Activated CD4-positive, CD25-positive, alpha-beta regulatory T cell treated with anti-CD3 and anti-CD28 coated beads, Interleukin-2, amount 50 U/mL, for 24 hours (primary cell): ENCODE data around the gene C1orf94.

Experiments used
- ATAC-seq, 2 donors: fragments of 150-1000 bp; cut with Tn5 transposase; one replicate each; pipeline ENCODE4 v1.10.0; 2021; ENCODE audit warnings: mild to moderate bottlenecking in 1 of 2, moderate library complexity in 1 of 2

Gene C1orf94

GRCh38 chr1:34176830-34177603 lies at the start of gene C1orf94:
Gene C1orf94 (plus strand): TSS chr1:34176907. CDS start chr1:34177790, 883 bp downstream.
- no peak for ATAC-seq

- no peak for ATAC-seq
These were observed 49.4 kb upstream of the C1orf94 start for GRCh38 chr1:34127006-34128000.

GRCh38 chr1:34128186-34128889 lies 48.4 kb upstream of the C1orf94 start:
- ATAC-seq: no peak

- no peak for ATAC-seq
These were observed 47.1 kb upstream of the C1orf94 start for GRCh38 chr1:34129630-34130029.

- ATAC-seq: no peak
These were observed 46.4 kb upstream of the C1orf94 start for GRCh38 chr1:34130306-34130705.

- ATAC-seq: no peak
These were observed 45.1 kb upstream of the C1orf94 start for GRCh38 chr1:34131396-34132160.

GRCh38 chr1:34132161-34132420 lies 44.6 kb upstream of the C1orf94 start:
- ATAC-seq: no peak

- no peak for ATAC-seq
These were observed 39.3 kb upstream of the C1orf94 start for GRCh38 chr1:34137411-34137810.

GRCh38 chr1:34140011-34140676 lies 36.6 kb upstream of the C1orf94 start:
- no peak for ATAC-seq

GRCh38 chr1:34143975-34144374 lies 32.7 kb upstream of the C1orf94 start:
- ATAC-seq: no peak

- no peak for ATAC-seq
These were observed 31.9 kb upstream of the C1orf94 start for GRCh38 chr1:34144766-34145165.

GRCh38 chr1:34147301-34147700 lies 29.4 kb upstream of the C1orf94 start:
- no peak for ATAC-seq

GRCh38 chr1:34149501-34149900 lies 27.2 kb upstream of the C1orf94 start:
- ATAC-seq: no peak

GRCh38 chr1:34153246-34153645 lies 23.5 kb upstream of the C1orf94 start:
- no peak for ATAC-seq

- no peak for ATAC-seq
These were observed 20.8 kb upstream of the C1orf94 start for GRCh38 chr1:34155860-34156259.

- no peak for ATAC-seq
These were observed 20.0 kb upstream of the C1orf94 start for GRCh38 chr1:34156739-34157138.

GRCh38 chr1:34162852-34163766 lies 13.6 kb upstream of the C1orf94 start:
- ATAC-seq: no peak

GRCh38 chr1:34163792-34164731 lies 12.6 kb upstream of the C1orf94 start:
- ATAC-seq: no peak

- no peak for ATAC-seq
These were observed 11.8 kb upstream of the C1orf94 start, which contains the start of gene CSMD2 for GRCh38 chr1:34164771-34165391. Gene CSMD2 (minus strand): TSS chr1:34165230. CDS start chr1:34165097, 133 bp downstream.
